GM10266 (cell line): ENCODE results near the gene FRMD1.

ENCODE experiments used
- DNase-seq: peaks from one replicate; pipeline ENCODE4 v3.0.0; 2012; ENCODE audit errors: extremely low spot score
- TF ChIP-seq, protein P1 (sequence below): IDR thresholded peaks from 2 replicates; pipeline ENCODE4 v1.5.1; 2012; ENCODE audit warnings: mild to moderate bottlenecking, low read depth; ENCODE audit not compliant: control insufficient read depth, insufficient read depth; ENCODE audit errors: missing control alignments

FRMD1 gene

DNA sequence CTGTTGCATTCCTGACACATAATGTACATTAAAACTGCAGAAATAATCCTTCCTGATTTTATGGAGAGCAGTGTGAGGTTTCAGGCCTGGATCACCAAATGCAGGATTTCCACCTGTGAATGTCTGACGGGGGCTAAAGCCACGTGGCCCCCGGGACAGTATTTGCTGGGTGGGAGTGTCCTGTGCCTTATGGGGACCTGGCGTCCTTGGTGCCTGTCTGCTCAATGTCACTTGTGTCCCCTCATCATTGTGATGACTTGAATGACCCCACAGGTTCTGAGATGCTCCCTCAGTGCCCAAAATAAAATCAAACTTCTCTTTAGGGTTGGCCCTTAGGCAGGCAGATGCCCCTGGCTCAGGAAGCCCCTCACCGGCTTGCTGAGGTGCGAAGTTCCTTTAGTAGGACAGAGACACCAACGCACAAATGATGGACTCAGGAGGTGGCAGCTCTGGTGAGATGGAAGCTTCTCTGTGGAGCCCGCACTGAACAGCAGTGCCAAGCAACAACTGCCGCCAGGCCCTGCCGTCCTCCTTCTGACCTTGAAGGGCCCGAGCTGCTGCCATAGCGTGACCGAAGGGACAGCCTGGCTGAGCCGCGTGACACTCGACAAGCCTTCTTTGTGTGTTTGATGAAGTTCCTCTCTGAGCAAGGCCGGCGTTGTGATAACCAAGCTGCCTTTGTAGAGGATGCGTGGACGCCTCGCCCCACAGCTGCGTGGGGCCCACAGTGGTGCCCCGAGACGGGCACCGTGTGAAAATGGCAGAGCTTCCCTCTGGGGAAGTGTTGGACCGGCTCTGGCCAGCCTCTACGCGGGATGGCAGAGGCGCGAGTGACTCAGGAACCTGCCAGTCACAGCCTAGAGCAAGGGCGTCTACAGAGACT is 30.9 kb downstream of the FRMD1 start:
- DNase-seq, result no peak
- TF ChIP-seq, protein P1, sequence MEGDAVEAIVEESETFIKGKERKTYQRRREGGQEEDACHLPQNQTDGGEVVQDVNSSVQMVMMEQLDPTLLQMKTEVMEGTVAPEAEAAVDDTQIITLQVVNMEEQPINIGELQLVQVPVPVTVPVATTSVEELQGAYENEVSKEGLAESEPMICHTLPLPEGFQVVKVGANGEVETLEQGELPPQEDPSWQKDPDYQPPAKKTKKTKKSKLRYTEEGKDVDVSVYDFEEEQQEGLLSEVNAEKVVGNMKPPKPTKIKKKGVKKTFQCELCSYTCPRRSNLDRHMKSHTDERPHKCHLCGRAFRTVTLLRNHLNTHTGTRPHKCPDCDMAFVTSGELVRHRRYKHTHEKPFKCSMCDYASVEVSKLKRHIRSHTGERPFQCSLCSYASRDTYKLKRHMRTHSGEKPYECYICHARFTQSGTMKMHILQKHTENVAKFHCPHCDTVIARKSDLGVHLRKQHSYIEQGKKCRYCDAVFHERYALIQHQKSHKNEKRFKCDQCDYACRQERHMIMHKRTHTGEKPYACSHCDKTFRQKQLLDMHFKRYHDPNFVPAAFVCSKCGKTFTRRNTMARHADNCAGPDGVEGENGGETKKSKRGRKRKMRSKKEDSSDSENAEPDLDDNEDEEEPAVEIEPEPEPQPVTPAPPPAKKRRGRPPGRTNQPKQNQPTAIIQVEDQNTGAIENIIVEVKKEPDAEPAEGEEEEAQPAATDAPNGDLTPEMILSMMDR, result no peak

DNA sequence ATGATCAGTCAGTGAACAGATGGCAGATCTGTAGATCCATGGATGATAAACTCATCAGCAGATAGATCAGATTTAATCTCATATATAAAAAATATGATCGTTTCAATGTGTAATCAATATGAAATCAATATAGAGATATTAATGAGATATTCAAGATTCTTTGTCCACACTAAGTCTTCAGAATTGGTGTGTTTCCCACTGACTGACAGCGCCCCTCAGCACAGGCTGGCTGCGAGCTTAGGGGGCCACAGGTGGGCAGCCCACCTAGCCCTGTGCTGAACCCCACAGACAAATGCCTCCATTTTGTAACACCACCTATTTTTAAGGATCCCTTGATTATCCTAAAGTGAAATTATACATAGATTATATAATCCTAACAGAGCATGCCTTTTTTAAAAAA is 32.3 kb downstream of the FRMD1 start:
- DNase-seq, result no peak
- TF ChIP-seq, protein P1, result no peak

DNA sequence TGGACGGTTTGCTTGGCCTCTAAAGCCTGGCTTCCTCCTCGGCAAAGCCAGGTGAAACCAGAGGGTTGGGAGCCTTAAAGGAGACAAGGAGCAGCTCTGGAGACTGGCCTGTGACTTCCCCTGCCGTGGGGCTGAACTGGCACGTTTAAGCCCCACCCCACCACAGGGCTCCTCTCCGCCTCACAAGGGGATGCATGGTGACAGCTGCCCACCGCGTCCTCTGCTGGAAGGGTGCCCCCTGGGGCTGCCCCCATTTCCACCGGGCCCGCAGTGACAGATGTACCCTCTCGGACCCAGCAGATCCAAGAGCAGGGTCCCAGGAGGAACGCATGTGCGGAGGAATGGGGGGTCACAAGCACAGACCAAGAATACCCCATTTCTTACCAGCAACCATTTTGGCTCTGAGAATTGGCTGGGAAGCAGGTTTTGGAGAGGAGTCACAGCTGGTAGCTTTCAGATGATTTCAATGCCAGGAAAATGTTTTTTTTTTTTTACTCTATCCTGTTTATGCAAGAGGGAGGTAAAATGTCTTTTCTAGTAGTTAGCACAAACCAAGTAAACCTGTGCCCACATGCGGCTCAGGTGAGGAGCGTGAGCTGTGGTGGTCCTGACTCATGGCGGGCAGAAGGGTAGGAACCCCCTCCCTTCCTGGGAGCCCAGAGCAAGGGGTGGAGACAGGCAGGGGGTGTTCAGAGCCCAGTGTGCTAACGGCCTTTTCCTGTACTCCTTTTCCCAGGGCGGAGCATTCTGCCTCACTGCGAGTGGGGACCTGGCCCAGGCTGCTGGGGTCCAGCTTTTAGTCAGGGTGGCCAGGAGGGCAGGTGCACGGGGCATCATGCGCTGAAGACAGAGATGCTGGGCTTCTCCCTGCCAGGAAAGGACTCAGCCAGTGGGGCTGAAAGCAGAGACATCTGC is 33.0 kb downstream of the FRMD1 start:
- DNase-seq, result no peak
- TF ChIP-seq, protein P1, result no peak

DNA sequence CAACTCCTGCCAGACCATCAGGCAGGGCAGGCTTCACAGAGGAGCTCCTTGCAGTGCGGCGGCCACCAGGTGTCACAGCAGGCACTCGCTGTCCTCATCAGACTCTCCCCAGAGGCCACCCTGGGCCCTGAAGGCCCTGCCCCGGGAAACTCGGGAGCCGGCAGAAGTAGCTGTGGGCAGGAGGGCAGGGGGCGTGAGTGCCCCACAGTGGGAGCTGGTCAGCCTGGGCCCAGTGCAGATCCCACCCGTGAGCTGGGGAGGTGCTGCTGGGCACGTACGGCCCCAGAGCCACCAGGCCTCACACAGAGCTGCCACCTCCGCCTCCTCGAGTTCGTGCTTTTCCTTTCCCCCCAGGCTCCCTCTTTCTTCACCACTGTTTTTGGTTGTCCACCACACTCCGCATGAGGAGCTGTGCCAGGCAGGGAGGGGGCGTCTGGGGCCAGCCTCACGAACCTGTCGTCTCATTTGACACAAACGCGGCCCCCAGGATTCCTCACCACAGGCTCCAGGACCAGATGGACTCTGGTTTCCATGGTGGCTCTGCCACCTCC is 33.8 kb downstream of the FRMD1 start:
- no peak for DNase-seq
- TF ChIP-seq, protein P1, result no peak

DNA sequence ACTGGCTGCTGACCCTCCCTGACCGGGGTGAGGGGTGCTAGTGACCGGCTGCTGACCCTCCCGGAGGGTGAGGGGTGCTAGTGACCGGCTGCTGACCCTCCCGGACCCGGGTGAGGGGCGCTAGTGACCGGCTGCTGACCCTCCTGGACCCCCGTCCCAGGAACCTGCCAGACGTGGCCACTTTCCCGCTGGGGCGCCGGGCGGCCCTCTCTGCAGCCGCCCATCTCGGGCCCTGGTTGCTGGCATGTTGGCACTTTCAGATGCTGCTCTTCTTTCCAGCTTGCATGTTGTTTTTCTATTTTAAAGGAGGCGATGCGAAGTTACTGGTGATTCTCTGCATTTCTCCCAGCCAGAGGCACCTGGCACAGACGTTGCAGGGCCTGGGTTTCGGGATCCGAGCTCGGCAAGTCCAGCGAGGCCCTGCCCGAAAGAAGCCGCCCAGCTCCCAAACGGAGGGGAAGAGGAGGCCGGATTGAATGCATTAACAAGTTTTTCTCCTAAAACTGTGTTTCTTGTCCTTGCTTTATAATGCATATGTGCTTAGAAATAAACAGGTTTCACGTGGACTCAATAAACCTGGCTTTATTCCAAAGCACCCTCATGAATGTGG is 34.4 kb downstream of the FRMD1 start:
- TF ChIP-seq, protein P1, result no peak
- DNase-seq, result no peak

DNA sequence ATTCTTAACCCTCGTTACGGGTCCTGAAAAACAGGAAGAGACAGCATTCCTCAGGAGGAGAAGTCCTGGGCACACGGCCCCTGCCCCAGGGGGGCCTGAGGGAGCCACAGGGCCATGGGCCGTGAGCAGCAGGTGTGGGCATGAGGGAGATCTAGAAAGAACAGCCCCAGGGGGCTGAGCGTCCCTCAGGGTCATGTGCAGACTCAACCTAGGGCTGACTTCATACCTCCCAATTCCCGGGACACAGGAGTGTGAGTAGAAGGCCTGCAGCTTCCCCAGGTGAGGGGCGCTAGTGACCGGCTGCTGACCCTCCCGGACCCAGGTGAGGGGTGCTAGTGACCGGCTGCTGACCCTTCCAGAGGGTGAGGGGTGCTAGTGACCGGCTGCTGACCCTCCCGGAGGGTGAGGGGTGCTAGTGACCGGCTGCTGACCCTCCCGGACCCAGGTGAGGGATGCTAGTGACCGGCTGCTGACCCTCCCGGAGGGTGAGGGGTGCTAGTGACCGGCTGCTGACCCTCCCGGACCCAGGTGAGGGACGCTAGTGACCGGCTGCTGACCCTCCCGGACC is 35.1 kb downstream of the FRMD1 start:
- DNase-seq, result no peak
- TF ChIP-seq, protein P1, result no peak
